ENCODE data around the gene GPER1. TPM values are rescaled to one million over a fixed set of nuclear protein-coding genes. Genes with fewer than 3 reads are reported as not detected.

The GPER1 gene
- total RNA-seq, 1 experiment from 2014 or later, result 1.2 TPM

- CTCF ChIA-PET, result no interaction called here
- RAD21 ChIA-PET (ENCODE audit: low non-redundant PET in 1 of 2, low total read pairs in 2 of 2, uncharacterized antibody in 2 of 2, unreplicated experiment in 2 of 2), result no interaction called here
- intact Hi-C loops (cut with micrococcal nuclease), result no loop called here
Measured at GRCh38 chr7:1106063-1106792, 18.3 kb downstream of the GPER1 start.

More at GRCh38 chr7:1106063-1106792, 18.3 kb downstream of the GPER1 start:
- H3K27me3 ChIP-seq (ENCODE audit: insufficient read depth, low read length), result no peaks in the 10 kb centered on the region
- POLR2A ChIA-PET, result no interaction called here
- no peaks in the 10 kb centered on the region for H3K9me2 ChIP-seq (ENCODE audit: insufficient read depth)
- H3K4me2 ChIP-seq (ENCODE audit: low read length), result no peak overlapping the region
- TF ChIP-seq YY1 (IDR thresholded peaks at IDR 0.05; ENCODE audit: extremely low read depth, insufficient replicate concordance, low read depth, low read length) (no peak), EZH2phosphoT487 (IDR thresholded peaks at IDR 0.05; ENCODE audit: borderline replicate concordance) (no peak), REST (IDR thresholded peaks at IDR 0.05; ENCODE audit: low read depth) (no peak), SIN3A (IDR thresholded peaks at IDR 0.05; ENCODE audit: low read depth) (no peak), SP1 (IDR thresholded peaks at IDR 0.05; ENCODE audit: low read depth) (no peak), POLR2AphosphoS5 (IDR thresholded peaks at IDR 0.05; ENCODE audit: low read depth, low read length) (no peak), ZNF274 (IDR thresholded peaks at IDR 0.05; ENCODE audit: low read depth, low read length) (no peak), SRF (IDR thresholded peaks at IDR 0.05; ENCODE audit: low read depth) (no peak), ATF3 (IDR thresholded peaks at IDR 0.05) (no peak)
- TF ChIP-seq, protein P1, sequence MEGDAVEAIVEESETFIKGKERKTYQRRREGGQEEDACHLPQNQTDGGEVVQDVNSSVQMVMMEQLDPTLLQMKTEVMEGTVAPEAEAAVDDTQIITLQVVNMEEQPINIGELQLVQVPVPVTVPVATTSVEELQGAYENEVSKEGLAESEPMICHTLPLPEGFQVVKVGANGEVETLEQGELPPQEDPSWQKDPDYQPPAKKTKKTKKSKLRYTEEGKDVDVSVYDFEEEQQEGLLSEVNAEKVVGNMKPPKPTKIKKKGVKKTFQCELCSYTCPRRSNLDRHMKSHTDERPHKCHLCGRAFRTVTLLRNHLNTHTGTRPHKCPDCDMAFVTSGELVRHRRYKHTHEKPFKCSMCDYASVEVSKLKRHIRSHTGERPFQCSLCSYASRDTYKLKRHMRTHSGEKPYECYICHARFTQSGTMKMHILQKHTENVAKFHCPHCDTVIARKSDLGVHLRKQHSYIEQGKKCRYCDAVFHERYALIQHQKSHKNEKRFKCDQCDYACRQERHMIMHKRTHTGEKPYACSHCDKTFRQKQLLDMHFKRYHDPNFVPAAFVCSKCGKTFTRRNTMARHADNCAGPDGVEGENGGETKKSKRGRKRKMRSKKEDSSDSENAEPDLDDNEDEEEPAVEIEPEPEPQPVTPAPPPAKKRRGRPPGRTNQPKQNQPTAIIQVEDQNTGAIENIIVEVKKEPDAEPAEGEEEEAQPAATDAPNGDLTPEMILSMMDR (IDR thresholded peaks at IDR 0.05 in 2 of 3, conservative IDR thresholded peaks at IDR 0.05 in 1 of 3; ENCODE audit: borderline replicate concordance in 1 of 3, insufficient read depth in 1 of 3, low read depth in 2 of 3, low read length in 2 of 3), result no peak
- no peak for DNase-seq (ENCODE audit: low read depth, low spot score)
- no peak for ATAC-seq
- H3K36me3 ChIP-seq (ENCODE audit: control insufficient read depth in 1 of 2, insufficient read depth in 2 of 2, low read length in 2 of 2), result no peaks in the 10 kb centered on the region
- no peak overlapping the region for H2AFZ ChIP-seq (ENCODE audit: low read depth, low read length, poor library complexity, severe bottlenecking)
- H3K4me3 ChIP-seq (replicated peaks in 1 of 2; ENCODE audit: low read depth in 1 of 2, low read length in 2 of 2), result no peak overlapping the region
- no TSS peak for BruUV-seq (replicated peaks)
- no peaks in the 10 kb centered on the region for H3K9me3 ChIP-seq (ENCODE audit: control insufficient read depth in 1 of 2, insufficient read depth in 1 of 2, low read depth in 1 of 2, low read length in 2 of 2)
- no peak overlapping the region for H3K9ac ChIP-seq (ENCODE audit: low read length)
- peaks cover 44% of the 10 kb centered on the region; the same call in 1 of the 2 replicates for H3K79me2 ChIP-seq (ENCODE audit: insufficient read depth, low read length)
- no peaks in the 10 kb centered on the region for H4K20me1 ChIP-seq (ENCODE audit: insufficient read depth)
- H3K4me1 ChIP-seq (ENCODE audit: control insufficient read depth in 1 of 2, insufficient read depth in 2 of 2, low read length in 2 of 2), result no peaks in the 10 kb centered on the region
- no peak overlapping the region; the same call in 1 of the 2 replicates for H3K27ac ChIP-seq (ENCODE audit: low read depth, low read length)
